Stimulated activated CD4-positive, alpha-beta T cell treated with anti-CD3 and anti-CD28 coated beads, Interleukin-4, amount 100 ng/mL, for 24 hours (primary cell): ENCODE results near the gene PTCH1.

Experiments used
- DNase-seq: peaks from one replicate; pipeline ENCODE4 v3.0.0-alpha.2; 2020

Gene PTCH1

GRCh38 chr9:95516734-95517558 lies at the start of gene PTCH1:
Gene PTCH1, minus strand, starts transcription at chr9:95516971.
- peak; percentile 54 for DNase-seq

GRCh38 chr9:95565982-95566381 lies 49.2 kb upstream of the PTCH1 start:
- DNase-seq = no peak

DNA sequence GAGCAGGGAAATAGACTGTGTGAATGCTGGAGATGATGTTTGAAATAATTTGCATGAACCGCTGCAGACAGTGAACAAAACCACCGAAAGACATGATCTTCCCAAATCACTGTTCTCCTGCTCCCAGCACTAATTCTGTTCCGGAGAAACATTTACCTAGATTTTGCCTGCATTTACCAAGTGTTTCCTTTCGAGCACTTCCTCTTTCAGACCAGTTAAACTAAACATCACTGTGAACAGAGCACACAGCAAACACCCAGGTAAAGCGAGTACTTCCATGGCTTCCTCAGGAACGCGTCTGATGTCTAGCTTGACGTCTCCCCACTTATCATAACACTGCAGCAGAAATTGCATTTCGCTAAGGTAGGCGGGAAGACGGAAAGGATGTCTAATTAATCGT lies 45.1 kb upstream of the PTCH1 start:
- DNase-seq = no peak

- DNase-seq = no peak
Observed at GRCh38 chr9:95557142-95557541, 40.4 kb upstream of the PTCH1 start.

- no peak for DNase-seq
Observed at GRCh38 chr9:95556521-95556920, 39.8 kb upstream of the PTCH1 start.

- DNase-seq = peak; percentile 12
Observed at GRCh38 chr9:95552814-95553546, 36.2 kb upstream of the PTCH1 start.

DNA sequence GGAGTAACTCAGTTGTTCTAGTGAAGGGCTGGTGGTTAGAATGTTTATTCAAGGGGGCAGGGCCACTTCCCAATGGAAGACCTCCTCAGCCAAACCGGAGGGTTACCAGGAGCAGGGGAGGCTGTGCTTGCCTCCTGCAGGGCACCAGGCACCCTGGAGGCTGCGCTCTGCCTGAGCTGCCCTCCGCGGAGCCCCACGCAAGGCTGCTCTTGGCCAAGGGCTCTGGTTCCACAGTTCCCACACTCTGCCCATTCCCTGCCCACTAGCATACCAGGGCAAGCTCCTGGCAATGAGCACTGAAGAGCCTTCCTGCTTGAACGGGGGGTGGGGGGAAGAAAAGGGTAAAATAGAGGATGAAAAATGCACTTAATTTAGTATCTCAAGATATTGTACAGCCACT lies 35.5 kb upstream of the PTCH1 start:
- DNase-seq = no peak

GRCh38 chr9:95551406-95551805 lies 34.6 kb upstream of the PTCH1 start:
- no peak for DNase-seq

GRCh38 chr9:95545831-95546567 lies 29.2 kb upstream of the PTCH1 start:
- no peak for DNase-seq

DNA sequence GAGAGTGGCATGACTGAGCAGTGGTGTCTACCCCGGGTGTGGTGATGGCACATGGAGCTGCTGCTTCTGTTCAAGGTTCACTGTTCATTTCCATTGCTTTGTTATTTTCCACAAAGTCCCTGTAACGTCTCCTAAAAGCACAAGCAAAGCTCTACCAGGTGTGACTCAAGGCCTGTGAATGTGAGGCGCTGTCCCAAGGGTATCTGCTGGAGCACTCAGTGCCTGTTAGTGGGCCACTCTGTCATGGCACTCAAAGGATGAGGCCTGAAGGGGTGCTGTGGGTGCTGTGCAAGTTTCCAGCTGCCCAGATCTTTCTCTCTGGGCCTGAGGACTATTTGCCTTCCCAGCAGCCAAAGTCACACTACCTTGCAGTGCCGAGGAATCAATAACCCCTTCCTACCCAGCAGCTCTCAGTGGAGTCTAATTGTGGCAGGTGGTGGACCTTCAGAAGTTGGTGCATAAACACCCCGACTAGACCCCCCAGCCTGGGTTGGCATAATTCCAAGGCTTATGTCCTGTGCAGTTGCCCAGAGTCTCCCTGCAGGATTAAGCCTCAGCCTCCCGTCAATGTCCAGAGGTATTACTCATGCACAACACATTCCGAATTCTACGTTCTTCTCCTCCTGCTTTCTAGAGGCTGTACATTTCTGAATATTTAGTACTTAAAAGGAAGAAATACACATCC lies 17.4 kb upstream of the PTCH1 start:
- no peak for DNase-seq

DNA sequence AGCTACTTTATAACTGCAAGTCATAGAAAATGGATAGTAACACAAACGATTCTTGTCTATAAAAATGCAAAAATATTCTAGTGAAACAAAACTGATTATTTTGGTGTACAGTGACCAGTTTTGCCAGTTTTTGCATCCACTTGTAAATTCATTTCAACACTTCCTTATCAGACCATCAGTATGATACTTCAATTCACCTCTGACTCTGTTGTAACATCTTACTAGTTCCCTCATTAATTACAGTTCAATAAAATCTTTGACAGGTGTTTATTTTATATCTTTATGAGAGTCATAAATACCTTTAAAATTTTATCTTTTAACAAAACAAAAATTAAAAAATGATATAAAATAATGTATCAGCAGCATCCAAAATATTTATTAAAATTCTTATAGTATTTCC lies 13.1 kb upstream of the PTCH1 start:
- no peak for DNase-seq

GRCh38 chr9:95528908-95529502 lies 12.2 kb upstream of the PTCH1 start:
- DNase-seq = no peak

- DNase-seq = no peak
Observed at GRCh38 chr9:95522871-95523370, 6.2 kb upstream of the PTCH1 start.

DNA sequence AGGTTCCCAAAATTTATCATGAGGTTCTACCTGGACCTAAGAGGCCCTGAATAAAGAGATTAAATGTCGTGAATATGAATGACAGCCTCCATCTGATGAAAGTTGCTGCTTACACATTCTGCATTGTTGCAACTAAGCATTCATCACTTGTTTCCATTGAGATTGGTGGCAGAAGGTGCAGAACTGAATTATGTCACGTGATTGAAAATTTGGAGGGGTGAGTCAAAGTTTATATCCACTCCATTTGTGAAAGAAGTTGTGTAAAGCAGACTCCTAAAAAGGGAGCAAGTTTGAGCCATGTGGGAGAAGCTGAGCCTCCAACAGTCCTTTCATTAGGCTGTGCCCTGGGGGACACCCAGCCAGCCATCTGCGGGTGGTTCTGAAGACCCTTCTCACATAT lies 4.9 kb upstream of the PTCH1 start:
- no peak for DNase-seq

DNA sequence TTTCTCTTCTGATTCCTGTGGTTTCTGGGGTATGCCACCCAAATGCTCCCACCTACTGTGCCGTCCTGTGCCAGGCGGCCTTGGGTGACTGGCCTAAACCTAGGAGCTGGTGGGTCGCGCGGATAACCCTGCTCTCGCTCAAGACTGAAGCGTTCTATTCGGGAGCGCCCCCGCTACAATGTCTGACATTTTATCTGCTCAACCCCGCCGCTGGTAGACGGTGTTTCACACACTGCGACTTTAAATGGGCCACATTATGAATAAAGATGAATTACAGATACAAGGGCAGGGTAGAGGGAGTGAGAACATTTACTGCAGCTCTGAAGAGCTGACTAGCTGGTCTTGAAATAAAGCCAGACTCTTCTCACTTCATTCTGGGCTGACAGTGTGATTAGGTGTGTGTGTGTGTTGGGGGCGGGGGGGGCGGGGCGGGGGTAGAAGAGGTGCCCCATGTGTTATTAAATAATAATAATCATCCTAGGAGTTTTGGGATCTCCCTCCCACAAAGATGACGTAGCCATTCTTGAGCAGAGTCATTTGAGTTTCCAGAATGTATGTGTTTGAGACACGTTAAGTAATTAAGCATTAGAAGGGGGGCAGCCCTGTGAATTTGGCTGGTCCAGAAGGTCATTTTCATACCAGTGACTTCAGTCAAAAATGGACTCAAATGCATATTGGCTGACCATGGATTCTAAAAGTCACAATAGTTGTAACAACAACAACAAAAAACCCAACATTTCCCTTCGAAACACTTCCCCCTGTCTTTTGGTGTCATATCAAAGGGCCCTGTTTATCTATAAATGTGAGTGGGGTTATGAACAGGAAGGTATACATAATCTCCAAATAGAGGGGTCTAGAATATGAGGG lies 1.0 kb upstream of the PTCH1 start:
- DNase-seq = no peak

GRCh38 chr9:95516221-95516733 lies 494 bp downstream of the PTCH1 start:
- no peak for DNase-seq

DNA sequence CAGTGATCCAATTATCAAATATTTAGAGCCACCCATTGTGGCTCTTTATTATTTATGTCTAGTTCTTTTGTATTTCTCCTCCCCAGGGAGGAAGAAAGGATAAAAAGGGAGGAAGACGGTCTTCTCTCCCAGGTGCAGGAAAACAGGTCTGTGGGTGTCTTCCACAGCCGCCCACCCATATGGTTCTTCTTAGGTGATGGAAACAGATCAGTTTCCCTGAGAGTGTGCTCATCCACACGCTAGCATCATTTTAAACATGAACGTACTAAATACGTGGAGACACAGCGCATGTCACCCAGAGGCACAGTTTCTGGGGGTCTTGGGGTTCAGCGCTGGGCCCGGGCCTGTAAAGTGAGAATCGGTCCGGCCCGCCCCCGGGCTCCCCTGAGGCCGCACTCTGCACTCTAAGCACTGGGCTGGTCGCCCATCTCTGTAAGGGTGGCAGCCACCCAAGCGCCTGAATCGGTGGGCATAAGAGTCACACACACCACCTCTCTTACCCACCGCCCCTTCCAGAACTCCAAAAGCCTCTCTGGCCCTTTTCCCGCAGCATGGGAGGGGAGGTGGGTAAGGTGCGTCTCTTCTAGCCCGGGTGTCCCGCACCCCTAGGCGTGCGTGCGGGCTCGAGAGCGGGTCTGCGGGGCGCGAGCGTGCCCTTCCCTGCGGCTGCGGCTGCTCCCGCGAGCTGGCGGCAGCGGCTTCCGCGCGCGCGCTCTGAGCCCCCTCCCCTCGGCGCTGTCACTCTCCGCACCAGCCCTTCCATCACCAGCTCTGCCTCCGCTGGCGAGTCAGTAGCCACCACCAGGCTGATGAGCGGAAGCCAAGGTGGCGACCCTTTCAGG lies 1.3 kb downstream of the PTCH1 start:
- peak; percentile 24 for DNase-seq

DNA sequence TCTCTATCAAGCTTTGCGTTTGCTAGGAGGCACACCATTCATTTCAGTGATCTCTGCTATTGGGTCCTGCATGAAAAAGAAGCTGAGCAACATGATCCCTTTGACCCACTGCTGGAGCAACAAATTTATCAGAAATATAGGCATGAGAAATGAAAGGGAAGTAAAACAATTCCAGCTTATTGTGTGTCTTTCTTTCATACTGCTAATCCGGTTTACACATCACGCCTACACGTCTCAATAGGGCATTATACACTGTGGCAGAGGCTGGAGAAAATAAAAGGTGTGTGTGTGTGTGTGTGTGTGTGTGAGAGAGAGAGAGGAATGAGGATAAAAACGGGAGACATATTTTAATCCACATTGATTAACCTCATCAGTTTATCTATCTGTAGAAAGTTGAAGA lies 2.4 kb downstream of the PTCH1 start:
- DNase-seq = no peak

DNA sequence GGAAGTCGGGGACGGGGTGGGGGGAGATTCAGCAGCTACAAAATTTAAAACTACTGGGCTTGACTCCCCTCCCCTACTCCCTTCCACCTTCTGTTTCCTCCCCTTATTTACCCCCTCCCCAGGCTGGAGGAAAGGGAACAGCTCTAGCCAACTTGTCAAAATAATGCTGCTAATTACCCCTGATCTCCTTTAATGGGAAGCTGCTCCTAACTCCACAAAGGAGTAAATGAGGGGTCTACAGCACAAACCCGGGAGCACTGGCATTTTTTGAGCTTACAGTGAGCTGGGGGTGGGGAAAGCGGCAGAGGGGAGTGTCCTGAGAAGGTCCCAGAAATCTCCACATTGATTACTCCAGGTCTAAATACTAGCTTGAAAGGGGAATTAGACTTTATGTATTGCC lies 3.1 kb downstream of the PTCH1 start:
- no peak for DNase-seq

- no peak for DNase-seq
Observed at GRCh38 chr9:95512709-95513095, 4.1 kb downstream of the PTCH1 start.
